HG03025 (cell line): ENCODE results near the gene VPS72.

Experiments used
- ATAC-seq: cut with Tn5 transposase; IDR thresholded peaks from one replicate; pipeline ENCODE4 v1.9.1; 2021; ENCODE audit warnings: mild to moderate bottlenecking, moderate library complexity; ENCODE audit not compliant: unreplicated experiment, low FRiP score

Gene VPS72

DNA sequence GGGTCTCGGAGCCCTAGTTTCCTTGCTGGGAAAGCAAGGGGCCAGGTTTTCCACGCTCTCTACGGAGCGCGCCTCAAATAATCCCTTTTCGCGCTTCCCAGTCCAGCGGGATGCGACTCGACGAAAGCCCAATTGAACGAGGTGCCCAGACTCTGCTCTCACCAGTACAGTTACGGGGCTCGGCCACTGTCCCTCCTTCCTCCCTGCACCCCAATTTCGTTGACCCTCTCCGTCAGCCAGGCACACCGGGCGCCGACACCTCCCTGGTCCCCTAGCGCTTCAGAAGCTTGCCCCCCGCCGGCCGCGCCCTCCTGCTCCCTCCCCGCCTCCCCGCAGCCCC, 44.0 kb downstream of the VPS72 start:
- no peak for ATAC-seq

DNA sequence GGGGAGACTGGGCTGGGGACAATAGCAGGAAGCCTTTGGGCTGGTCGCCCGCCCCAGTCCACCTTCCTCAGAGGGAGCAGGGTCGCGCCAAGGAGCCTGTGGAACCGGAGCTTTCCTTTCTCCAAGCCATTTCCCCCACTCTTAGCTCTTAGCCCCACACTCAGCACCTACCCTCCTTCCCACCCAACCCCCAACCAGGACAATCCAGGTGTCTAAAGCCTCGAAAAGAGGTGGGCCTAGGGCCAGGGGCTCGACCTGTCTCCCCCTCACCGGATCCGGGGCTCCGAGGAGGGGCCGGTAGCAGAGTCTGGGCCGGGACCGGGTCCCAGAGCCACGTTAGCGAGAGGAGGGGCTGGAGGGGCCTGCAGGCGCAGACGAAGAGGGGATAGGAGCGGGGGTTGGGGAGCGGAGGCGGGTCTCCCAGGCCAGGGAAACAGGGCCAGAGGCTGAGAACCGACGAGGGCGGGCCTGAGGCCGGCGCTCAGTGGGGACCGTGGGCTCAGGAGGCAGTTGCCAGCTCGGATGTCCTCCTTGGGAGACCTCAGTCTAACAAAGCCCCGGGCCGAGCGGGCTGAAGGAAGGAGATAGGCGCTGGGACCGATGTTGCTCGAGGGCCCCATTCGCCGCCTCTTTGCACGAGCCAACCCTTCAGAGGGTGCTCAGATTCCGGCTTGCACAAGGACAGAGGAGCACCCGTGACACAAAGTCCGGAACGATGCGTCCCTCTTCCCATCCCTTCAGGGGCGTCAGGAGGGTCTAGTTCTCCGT, 44.5 kb downstream of the VPS72 start:
- no peak for ATAC-seq

DNA sequence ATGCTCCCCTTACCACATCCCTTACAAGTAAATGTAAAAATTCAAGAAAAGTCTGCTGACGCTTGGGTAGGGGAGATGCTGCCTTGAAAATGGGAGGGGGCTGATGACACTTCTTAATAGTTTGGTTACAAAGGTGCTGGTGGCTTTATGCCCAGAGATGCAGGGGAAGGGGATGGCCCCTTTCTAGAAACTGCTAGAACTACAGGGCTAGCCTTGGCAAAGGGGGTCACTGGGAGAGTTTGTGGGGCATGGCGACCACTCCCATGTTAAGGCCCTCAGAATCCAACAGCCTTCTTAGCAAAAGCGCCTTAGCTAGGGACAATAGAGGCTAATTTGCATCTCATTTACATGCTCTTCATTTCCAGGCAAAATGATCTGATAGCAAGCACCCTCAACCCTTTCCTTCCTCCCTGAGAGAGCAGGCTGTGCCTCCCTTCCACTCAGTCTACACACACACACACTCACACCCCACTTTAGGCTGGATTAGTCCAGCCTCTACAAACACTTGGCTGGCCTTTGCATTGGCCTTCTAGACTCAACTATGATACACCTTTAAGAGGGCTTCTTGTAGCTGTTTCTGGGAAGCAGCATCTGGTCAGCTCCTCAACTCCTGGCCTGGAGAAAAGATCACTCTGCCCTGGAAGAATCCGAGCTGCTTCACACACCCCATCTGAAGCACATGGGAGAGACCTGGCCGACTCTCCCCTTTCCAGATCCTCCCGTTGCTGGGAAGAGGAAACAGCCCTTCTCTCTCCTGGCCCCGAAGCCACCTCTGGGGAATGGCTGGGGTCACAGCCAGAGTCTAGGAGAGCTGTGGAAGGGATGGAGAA, 45.3 kb downstream of the VPS72 start:
- ATAC-seq, result no peak

DNA sequence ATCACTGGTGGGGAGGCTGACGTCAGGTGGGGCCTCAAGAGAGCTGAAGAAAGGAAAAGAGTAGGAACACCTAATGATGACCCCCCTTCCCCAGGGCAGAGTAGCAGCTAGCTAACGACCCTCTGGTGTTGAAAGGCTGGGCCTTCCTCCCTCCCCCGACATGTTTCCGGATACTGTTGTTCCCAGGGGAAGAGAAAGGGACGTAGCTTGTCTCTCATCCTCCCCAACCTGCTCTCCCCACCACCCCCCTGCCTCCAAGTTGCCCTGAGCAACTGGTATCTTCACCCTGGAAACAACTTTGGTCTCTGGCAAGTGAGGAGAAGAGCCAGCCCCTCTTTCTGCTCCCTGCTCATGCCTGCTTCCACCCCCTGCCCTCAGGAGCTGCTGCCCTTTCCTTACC, 46.0 kb downstream of the VPS72 start:
- ATAC-seq, result no peak

DNA sequence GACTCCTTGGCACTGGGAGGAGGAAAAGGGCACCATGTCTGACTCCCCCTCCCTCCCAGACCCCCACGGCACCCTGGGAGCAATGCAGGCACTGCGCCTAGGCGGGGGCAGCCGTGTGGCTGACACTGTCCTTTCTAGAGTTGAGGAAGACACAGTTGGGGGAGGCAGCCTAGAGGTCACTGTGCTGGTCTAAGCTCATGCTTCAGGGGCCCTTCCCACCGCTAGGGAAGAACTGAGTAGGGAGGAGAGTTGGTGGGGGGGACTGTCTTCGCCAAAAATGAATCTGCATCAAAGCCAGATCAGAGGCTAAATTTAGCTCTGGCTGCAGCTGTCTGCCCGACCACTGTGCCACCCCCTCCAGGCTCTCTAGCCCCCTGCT, 47.0 kb downstream of the VPS72 start:
- no peak for ATAC-seq

DNA sequence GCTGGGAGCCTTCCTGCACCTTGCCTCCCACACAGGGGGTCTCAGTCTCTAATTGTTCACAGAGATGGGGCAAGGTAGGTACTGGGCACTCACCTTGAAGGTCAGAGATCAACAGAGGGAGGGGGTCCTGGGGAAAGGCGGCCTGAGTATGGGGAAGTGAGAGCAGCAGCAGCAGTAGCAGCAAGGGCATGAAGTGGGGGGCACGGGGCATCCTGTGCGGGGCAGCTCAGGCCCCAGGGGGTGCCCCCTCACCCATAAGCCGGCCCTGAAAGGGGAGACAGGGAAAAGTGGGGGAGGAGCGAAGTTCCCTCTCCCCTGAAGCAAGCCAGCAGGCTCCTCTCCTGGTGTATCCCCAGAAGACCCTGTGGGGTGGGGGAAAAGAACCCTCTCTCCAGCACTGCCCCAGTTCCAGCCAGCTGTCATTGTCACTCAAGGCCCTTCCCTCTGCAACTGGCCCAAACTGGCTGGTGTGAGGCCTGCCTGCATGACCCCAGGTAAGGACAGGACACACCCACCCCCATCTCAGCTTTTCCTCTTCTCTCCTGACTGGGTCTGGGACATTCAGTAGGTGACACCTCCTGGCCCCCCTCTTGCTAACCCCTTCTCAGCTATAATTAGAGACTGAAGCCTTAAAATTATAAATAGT, 47.5 kb downstream of the VPS72 start:
- no peak for ATAC-seq

DNA sequence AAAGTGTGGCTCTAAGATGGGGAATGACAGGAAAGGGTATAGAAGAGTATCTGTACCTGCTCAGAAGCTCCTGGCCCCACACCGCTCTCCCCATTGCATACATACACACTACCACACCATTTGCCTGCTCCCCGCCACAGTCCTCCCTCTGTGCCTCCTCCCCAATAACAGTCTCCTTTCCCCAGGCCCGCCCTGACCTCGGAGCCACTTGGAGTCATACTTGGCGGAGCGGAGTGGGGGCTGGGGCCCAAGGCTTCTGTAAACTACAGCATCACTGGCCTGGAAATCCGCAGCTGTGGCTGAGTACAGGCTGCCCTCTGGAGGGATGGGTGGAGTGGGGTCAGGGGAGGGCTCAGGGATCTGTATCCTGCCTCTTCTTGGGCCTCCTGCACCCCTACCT, 52.2 kb downstream of the VPS72 start:
- ATAC-seq, result no peak

DNA sequence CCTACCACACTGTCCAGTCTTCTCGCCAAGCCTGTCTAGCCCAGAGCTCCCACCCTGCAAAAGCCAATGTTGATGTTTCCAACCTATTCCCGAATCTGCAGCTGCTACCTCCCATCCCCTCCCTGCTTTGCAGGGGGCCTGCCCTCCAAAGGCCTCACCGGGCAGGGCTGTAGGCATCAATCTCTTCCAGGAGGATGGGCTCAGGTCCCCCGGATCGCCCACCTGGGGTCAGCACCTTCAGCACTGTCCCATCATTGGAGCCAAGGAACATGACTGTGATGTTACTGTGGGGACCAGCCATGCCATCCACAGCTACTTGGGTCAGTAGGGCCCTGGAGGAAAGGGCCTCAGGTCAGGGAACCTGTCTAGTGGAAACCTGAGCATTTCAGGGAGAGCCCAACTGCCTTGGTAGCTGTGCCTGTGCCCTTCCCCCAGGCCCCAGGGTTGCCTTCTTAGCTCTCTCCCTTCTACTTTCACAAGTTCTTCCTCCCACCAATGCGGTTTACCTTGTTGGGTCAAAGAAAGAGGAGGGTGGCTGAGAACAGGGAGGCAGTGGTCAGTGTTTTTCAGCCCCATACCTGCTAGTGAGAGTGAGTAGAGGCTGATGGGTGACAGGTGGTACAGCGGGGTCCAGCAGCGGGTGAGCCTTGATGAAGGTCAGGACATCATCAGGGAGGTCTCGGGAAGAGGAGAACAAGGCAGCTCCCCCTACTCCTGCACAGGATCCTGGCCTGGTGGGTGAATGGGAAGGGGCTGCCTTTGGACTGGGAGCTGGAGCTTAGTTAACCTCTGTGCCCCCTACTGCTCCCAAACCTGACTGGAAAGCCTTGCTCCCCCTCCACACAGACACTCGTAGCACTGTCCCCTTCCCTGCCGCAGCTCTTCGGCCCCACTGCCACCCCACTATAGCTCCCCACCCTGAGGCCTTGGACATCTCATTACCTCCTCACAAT, 54.3 kb downstream of the VPS72 start:
- ATAC-seq, result no peak

DNA sequence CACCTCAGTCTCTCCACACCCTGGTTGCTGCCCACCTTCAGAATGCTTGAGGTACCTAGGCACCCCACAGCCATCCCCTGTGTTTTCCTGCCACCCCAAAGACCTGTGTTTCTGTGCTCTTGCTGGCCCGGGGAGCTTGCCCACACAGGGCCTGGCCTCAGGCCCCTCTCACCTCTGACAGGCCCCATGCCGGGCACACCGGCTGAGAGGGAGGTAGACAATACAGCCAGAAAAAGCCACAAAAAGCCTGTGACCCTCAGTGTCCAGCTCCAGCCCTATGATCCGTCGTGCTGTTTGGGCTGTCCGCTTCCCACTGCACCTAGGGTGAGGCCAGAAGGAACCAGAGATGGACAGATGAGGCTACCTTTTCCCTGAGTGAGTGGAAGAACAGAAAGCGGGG, 55.0 kb downstream of the VPS72 start:
- no peak for ATAC-seq

DNA sequence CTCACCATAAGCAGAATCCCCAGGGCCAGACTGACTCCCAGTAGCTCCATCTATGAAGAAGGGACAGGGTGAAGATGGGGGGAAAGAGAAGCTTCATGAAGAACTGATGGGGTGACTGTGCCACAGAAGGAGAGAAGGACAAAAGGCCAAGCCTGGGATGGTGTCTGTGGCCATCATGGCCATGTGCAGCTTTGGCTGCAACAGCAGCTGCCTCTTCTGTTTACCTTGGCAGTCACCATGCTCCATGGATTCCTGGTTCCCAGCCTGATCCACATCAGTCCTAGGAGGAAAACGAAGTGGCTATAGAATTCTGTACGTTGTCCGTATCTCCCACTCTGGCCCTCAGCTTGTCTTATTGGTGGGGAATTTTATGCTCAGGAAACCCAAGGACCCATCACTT, 55.6 kb downstream of the VPS72 start:
- no peak for ATAC-seq

DNA sequence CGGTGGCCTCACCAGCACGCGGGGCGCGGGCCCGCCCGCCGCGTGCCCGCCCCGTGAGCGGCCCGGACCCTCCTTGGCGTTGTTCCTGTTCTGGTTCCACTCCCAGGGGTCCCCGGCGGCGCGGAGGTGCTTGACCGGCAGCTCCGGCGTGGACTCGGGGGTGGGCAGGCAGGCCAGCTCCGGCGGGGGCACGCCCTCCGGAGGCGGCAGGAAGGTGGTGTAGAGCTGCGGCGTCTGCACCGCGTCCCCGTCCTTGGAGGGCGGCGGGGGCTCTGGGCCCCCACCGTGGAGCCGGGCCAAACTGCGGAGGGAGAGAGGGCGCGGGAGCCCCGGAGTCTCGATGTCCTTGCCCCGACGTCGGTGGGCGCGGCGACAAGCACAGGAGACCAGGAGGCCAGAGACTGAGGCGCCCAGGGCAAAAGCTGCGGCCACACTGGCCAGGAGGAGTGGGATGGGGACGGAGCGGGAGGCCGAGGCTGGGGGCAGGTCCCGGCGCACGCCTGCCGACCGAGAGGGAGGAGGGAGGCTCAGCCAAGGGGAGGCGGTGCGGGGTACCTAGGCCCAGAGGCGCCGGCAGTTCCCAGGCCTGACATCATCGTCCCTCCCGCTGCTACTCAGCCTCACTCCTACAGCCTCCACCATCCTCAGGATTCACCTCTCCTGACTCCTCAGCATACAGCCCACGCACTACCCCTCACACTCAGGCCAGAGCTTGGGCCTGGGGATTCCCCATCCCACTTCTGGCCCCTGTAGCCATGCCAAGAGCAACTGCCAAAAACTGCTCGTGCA, 56.8 kb downstream of the VPS72 start:
- no peak for ATAC-seq

DNA sequence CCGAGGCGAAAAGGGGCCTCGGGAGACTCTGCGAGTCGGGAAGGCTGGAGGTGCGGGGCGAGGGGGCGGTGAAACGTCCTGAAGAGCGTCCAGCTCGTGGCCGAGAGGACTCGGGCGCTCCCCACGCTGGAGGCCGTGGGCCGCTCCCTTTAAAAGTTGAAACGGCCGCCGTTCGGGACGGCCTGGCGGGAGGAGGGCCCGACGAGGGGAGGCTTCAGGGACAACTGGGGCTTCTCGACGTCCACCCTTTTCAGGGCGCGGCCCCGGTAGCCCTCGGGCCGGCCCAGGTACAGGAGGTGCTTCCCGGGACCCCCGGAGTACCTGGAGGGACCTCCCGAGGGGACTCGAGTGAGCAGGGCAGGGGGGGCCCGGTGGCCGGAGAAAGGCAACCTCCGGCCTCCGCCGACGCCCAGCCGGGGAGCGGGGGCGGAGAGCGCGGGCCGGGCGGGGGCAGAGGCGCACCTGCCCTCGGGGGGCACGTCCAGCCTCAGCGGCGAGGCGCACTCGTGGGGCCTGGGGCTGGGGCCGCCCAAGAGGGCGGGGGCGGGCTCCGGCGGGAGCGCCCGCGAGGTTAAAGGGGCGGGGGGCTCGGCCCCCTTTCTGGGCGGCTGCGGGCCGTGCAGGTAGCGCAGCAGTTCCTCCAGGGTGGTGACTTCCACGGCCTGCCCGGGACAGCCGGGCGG, 57.5 kb downstream of the VPS72 start:
- ATAC-seq, result no peak

DNA sequence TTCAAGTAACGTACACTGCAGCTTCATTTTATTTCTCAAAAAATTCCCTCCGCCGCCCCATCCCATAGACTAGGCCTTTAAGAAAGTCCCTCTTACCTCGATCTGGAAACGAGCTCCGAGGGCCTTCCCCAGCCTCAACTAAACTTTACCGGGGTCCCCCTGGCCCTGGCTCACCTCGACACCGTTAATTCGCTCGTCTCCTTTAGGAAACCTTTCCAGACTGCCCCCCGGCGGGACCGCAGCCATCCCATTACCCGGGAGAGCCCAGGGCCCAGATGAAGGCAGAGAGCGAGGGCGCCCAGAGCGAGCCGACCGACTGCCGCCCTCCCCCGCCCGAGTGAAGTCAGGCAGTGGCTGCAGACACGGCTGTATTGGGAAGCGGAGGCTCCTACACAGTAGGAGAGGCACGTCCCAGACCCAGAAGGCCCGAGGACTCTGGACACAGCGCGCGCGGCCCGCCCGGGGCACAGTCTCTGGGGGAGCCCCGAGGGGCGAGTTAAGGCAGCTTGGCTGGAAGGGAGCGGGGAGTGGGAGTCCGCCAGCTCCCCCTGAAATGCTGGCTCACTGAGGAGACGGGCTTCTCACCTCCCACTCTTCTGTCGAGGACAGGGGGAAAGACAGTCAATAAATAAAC, 58.2 kb downstream of the VPS72 start:
- no peak for ATAC-seq

DNA sequence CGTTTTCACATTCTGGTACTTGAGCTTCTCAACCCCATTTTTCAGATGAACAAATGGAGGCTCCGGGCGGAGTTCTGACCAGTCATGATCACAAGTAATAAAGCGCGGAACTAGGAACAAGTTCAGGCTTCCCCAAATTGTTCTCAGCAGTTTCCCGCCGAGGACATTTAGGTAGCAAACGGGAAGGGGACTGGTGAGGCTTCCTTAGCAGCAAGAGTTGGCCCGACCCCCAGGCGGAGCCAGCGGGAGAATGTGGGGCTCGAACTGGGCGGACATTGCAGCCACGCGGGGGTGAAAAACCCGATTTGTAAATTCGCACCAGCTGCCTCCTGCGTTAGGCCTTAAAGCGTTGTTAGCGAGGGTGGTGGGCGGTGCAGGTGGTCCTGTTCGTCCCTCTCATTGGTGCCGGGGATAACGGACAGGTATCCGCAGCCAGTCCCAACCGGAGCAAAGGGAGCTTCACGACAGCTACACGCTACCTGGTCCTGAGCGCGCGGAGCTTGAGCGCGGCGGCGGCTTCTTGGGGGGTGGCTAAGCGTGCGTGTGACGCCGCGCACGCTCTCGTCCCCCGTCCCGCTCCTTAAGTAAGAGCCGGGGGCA, 58.9 kb downstream of the VPS72 start:
- no peak for ATAC-seq

DNA sequence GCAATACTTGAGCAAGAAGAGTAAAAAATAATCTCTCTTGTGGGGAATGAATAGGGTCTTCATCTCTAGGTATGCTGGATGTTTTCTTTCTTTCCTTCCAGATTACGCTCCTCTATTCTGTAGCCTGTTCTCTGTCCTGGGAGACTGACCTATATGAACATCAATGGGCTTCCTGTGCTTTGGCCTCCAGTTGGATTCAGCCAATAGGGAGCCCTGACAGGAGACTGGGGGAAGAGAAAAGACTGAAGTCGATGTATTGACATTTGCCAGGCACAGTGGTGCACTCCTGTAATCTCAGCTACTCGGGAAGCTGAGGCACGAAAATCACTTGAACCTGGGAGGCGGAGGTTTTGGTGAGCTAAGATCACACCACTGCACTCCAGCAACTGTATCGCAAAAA, 61.2 kb downstream of the VPS72 start:
- ATAC-seq, result no peak
